Osteoblast (primary cell): Measurements from ENCODE around the gene ARHGAP6. TPM values are rescaled to one million over a fixed set of nuclear protein-coding genes. Genes with fewer than 3 reads are reported as not detected.
A peak's percentile ranks its signal among the peaks of the same experiment; 100 is the strongest.
"Not testable (repeated sequence)": the region's sequence is repeated elsewhere in the genome, so short reads cannot be mapped to it uniquely, and the experiment has no call there.

Experiments
- DNase-seq: peaks from one replicate; pipeline ENCODE4 v3.0.0; 2011; ENCODE audit warnings: low spot score, mixed read lengths; ENCODE audit not compliant: insufficient read length; ENCODE audit errors: missing footprints
- H2AFZ ChIP-seq: 2 replicates; pipeline ENCODE4 v1.6.0; 2011; ENCODE audit warnings: mild to moderate bottlenecking, low read length
- H3K27ac ChIP-seq: 2 replicates; pipeline ENCODE4 v1.5.1; 2011; ENCODE audit warnings: mild to moderate bottlenecking, low read depth, low read length, moderate library complexity
- H3K27me3 ChIP-seq: 2 replicates; pipeline ENCODE4 v1.6.0; 2012; ENCODE audit warnings: mild to moderate bottlenecking, control low read depth, inconsistent platforms, low read length, moderate library complexity; ENCODE audit not compliant: insufficient read depth
- H3K36me3 ChIP-seq: 2 replicates; pipeline ENCODE4 v1.5.1; 2011; ENCODE audit warnings: mild to moderate bottlenecking, low read length, control low read depth, moderate library complexity; ENCODE audit not compliant: insufficient read depth
- H3K4me1 ChIP-seq: 2 replicates; pipeline ENCODE4 v1.5.1; 2011; ENCODE audit warnings: mild to moderate bottlenecking, low read length, control low read depth, moderate library complexity; ENCODE audit not compliant: insufficient read depth
- H3K4me2 ChIP-seq: 2 replicates; pipeline ENCODE4 v1.6.0; 2011; ENCODE audit warnings: mild to moderate bottlenecking, low read length; ENCODE audit not compliant: insufficient read depth
- H3K4me3 ChIP-seq: fragments of 200-600 bp; sonication (generic); 3 replicates; pipeline ENCODE4 v1.5.1; 2012; ENCODE audit warnings: mild to moderate bottlenecking, low read length, inconsistent platforms; ENCODE audit not compliant: insufficient read depth
- H3K79me2 ChIP-seq: 2 replicates; pipeline ENCODE4 v1.6.0; 2012; ENCODE audit warnings: mild to moderate bottlenecking, low read length, control low read depth, inconsistent platforms; ENCODE audit not compliant: insufficient read depth
- H3K9me3 ChIP-seq: 2 replicates; pipeline ENCODE4 v1.5.1; 2011; ENCODE audit warnings: low read depth, low read length, control low read depth
- H4K20me1 ChIP-seq: 2 replicates; pipeline ENCODE4 v1.6.0; 2012; ENCODE audit warnings: mild to moderate bottlenecking, low read length, control low read depth; ENCODE audit not compliant: insufficient read depth
- total RNA-seq: library from RNA; depleted of rRNA; stranded (reverse); fragments of >200 nt; gene quantifications from 2 replicates; pipeline ENCODE4 v1.2.3, GENCODE V29; 2012
- TF ChIP-seq, protein P1 (sequence below): IDR thresholded peaks from 2 replicates; pipeline ENCODE4 v1.5.1; 2011; ENCODE audit warnings: mild to moderate bottlenecking, low read depth, low read length, moderate library complexity; ENCODE audit errors: extremely low read depth

ARHGAP6 gene
- total RNA-seq, 1 donor: 2.2 TPM

- no peak overlapping the region for H3K4me2 ChIP-seq
- TF ChIP-seq, protein P1, sequence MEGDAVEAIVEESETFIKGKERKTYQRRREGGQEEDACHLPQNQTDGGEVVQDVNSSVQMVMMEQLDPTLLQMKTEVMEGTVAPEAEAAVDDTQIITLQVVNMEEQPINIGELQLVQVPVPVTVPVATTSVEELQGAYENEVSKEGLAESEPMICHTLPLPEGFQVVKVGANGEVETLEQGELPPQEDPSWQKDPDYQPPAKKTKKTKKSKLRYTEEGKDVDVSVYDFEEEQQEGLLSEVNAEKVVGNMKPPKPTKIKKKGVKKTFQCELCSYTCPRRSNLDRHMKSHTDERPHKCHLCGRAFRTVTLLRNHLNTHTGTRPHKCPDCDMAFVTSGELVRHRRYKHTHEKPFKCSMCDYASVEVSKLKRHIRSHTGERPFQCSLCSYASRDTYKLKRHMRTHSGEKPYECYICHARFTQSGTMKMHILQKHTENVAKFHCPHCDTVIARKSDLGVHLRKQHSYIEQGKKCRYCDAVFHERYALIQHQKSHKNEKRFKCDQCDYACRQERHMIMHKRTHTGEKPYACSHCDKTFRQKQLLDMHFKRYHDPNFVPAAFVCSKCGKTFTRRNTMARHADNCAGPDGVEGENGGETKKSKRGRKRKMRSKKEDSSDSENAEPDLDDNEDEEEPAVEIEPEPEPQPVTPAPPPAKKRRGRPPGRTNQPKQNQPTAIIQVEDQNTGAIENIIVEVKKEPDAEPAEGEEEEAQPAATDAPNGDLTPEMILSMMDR: no peak
- no peak overlapping the region for H3K27ac ChIP-seq
- H3K36me3 ChIP-seq: no peaks in the 10 kb centered on the region
- no peak overlapping the region for H3K4me3 ChIP-seq
- no peaks in the 10 kb centered on the region for H3K79me2 ChIP-seq
- H2AFZ ChIP-seq: no peak overlapping the region
- H3K9me3 ChIP-seq: no peaks in the 10 kb centered on the region
- no peaks in the 10 kb centered on the region for H4K20me1 ChIP-seq
- no peaks in the 10 kb centered on the region for H3K4me1 ChIP-seq
- no peak for DNase-seq
- H3K27me3 ChIP-seq: no peaks in the 10 kb centered on the region
Observed at GRCh38 chrX:11241720-11242119, 424.0 kb downstream of the ARHGAP6 start.

GRCh38 chrX:11239230-11239629 is 426.5 kb downstream of the ARHGAP6 start:
- H3K4me1 ChIP-seq: no peaks in the 10 kb centered on the region
- TF ChIP-seq, protein P1: no peak
- no peak overlapping the region for H3K27ac ChIP-seq
- no peaks in the 10 kb centered on the region for H3K36me3 ChIP-seq
- H3K27me3 ChIP-seq: no peaks in the 10 kb centered on the region
- no peaks in the 10 kb centered on the region for H3K9me3 ChIP-seq
- H3K79me2 ChIP-seq: no peaks in the 10 kb centered on the region
- H3K4me2 ChIP-seq: no peak overlapping the region
- DNase-seq: peak; percentile 49
- H4K20me1 ChIP-seq: no peaks in the 10 kb centered on the region
- H2AFZ ChIP-seq: no peak overlapping the region
- no peak overlapping the region for H3K4me3 ChIP-seq

GRCh38 chrX:11235377-11235776 is 430.3 kb downstream of the ARHGAP6 start:
- not testable (repeated sequence) for H3K9me3 ChIP-seq, DNase-seq, H3K79me2 ChIP-seq, H3K27ac ChIP-seq, H3K27me3 ChIP-seq, H3K36me3 ChIP-seq, H3K4me1 ChIP-seq, H3K4me3 ChIP-seq, H4K20me1 ChIP-seq, H2AFZ ChIP-seq, H3K4me2 ChIP-seq

DNA sequence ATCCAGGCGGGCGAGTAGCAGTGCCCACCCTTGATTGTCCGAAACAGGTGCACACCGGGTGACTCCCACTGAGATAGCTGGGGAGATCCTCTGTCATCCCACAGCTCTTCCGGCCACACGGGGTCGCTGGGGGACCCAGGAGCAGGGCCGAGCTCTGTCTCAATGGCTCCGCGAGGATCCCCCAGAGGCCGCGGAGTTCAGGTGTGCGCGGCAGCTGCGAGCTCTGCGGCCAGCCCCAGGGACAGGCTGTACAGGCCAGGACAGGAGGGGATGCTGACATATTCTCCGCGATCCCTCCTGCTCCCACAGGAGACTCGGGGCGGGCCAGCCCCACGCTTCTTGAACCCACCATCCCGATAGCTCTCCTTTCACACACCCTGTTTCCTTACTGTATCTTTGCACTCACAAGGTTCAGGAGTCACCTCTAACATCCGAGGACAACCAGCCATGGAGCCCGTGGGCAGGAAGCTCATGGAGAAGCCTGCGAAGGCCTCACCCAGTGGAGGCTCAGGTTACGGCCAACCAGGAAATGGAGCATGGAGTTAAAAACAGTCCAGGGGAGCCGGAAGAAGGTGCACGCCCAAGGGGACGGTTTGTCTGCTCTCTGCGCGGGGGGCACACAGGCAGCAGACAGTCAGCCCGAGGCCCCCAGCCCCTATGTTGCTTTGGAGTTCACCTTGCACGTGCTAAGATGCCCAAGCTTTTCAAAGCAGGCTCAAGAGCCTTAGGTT is 450.4 kb downstream of the ARHGAP6 start:
- Histone ChIP-seq H2AFZ (no peak overlapping the region), H3K4me3 (no peak overlapping the region), H3K79me2 (no peaks in the 10 kb centered on the region), H3K4me2 (no peak overlapping the region), H3K27ac (no peak overlapping the region), H3K4me1 (no peaks in the 10 kb centered on the region), H3K27me3 (no peaks in the 10 kb centered on the region), H4K20me1 (no peaks in the 10 kb centered on the region), H3K36me3 (no peaks in the 10 kb centered on the region), H3K9me3 (no peaks in the 10 kb centered on the region)
- DNase-seq: peak; percentile 59
- TF ChIP-seq, protein P1: no peak
